HL-60 (cell line): ENCODE measurements around the gene AOPEP.
"Not testable (repeated sequence)": the region's sequence is repeated elsewhere in the genome, so short reads cannot be mapped to it uniquely, and the experiment has no call there.

Experiments
- DNase-seq, 2 experiments: peaks; one replicate each; pipeline ENCODE4 v3.0.0-alpha.2; 2010 to 2020; ENCODE audit warnings: low read depth in 1 of 2, low spot score in 1 of 2
- H3K27ac ChIP-seq: fragments of 250-450 bp; sonication (Bioruptor Pico); replicated peaks from 2 replicates; pipeline ENCODE4 v1.5.1; 2020; ENCODE audit warnings: mild to moderate bottlenecking, moderate library complexity
- H3K27me3 ChIP-seq: fragments of 250-450 bp; sonication (Bioruptor Pico); 2 replicates; pipeline ENCODE4 v1.5.1; 2021; ENCODE audit warnings: mild to moderate bottlenecking, moderate library complexity; ENCODE audit not compliant: insufficient read depth, poor library complexity, severe bottlenecking
- H3K4me3 ChIP-seq: replicated peaks from 2 replicates; pipeline ENCODE4 v1.5.1; 2011; ENCODE audit warnings: mild to moderate bottlenecking, control low read depth, low read length; ENCODE audit not compliant: insufficient read depth
- GABPA ChIP-seq: IDR thresholded peaks from 2 replicates; pipeline ENCODE4 v1.6.1; 2012; ENCODE audit warnings: low read depth
- POLR2AphosphoS5 ChIP-seq: IDR thresholded peaks from 2 replicates; pipeline ENCODE4 v1.6.1; 2012; ENCODE audit warnings: low read depth
- REST ChIP-seq: IDR thresholded peaks from 2 replicates; pipeline ENCODE4 v1.6.1; 2012; ENCODE audit warnings: low read depth; ENCODE audit not compliant: insufficient replicate concordance
- SPI1 ChIP-seq: IDR thresholded peaks from 2 replicates; pipeline ENCODE4 v1.6.1; 2012; ENCODE audit warnings: low read depth, mild to moderate bottlenecking, borderline replicate concordance
- TF ChIP-seq, protein P1 (sequence below): IDR thresholded peaks from one replicate; pipeline ENCODE4 v1.5.1; 2011; ENCODE audit warnings: low read length, control low read depth, inconsistent platforms; ENCODE audit not compliant: insufficient read depth

The AOPEP gene

DNA sequence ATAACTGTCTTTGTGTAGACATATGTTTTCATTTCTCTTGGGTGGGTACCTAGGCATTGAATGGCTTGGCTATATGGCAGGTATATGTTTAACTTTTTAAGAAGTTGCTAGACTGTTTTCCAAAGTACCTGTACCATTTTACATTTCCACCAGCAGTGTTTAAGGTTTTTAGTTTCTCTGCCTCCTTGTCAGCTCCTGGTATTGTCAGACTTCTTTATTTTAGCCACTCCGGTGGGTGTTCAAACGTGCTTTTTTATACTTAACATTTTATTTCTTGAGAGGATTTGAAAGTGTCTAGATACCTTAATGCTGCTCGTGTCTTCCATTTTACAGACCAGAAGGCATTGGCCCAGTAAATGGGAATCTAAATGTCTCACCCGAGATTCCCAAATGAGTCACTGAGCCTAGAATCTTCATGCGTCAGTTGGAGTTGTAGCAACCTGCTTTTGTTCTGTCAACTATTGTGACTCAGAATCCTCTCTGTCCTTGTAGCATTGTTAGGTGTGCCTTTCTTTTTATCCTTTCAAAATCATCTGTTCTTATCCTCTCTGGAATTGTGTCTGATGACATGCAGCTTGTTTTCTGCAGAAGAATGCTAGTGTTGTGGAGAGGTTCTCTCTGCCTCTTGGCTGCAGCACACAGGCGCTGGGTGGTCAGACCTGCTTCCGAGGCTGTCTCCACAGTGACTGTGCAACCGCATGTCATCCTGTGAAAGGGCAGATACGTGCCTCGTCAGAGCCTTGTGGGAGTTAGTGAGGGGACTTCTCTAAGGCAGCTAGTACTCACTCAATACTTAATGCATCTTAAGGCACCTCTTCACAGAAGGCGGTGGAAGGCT lies 291.8 kb downstream of the AOPEP start:
- no peak for DNase-seq
- Histone ChIP-seq H3K27ac (no peak overlapping the region), H3K27me3 (no peaks in the 10 kb centered on the region), H3K4me3 (no peak overlapping the region)
- TF ChIP-seq POLR2AphosphoS5 = no peak
- TF ChIP-seq REST = no peak
- TF ChIP-seq, protein P1, sequence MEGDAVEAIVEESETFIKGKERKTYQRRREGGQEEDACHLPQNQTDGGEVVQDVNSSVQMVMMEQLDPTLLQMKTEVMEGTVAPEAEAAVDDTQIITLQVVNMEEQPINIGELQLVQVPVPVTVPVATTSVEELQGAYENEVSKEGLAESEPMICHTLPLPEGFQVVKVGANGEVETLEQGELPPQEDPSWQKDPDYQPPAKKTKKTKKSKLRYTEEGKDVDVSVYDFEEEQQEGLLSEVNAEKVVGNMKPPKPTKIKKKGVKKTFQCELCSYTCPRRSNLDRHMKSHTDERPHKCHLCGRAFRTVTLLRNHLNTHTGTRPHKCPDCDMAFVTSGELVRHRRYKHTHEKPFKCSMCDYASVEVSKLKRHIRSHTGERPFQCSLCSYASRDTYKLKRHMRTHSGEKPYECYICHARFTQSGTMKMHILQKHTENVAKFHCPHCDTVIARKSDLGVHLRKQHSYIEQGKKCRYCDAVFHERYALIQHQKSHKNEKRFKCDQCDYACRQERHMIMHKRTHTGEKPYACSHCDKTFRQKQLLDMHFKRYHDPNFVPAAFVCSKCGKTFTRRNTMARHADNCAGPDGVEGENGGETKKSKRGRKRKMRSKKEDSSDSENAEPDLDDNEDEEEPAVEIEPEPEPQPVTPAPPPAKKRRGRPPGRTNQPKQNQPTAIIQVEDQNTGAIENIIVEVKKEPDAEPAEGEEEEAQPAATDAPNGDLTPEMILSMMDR = no peak
- TF ChIP-seq GABPA = no peak
- TF ChIP-seq SPI1 = no peak

- H3K27me3 ChIP-seq, H3K27ac ChIP-seq, DNase-seq, H3K4me3 ChIP-seq: not testable (repeated sequence)
Measured at GRCh38 chr9:95020644-95021043, 294.1 kb downstream of the AOPEP start.

GRCh38 chr9:95021166-95021886 lies 294.8 kb downstream of the AOPEP start:
- Histone ChIP-seq H3K27ac (no peak overlapping the region), H3K27me3 (no peaks in the 10 kb centered on the region), H3K4me3 (no peak overlapping the region)
- DNase-seq = no peak
- TF ChIP-seq GABPA (no peak), SPI1 (no peak), POLR2AphosphoS5 (no peak), REST (no peak)
- TF ChIP-seq, protein P1 = no peak

DNA sequence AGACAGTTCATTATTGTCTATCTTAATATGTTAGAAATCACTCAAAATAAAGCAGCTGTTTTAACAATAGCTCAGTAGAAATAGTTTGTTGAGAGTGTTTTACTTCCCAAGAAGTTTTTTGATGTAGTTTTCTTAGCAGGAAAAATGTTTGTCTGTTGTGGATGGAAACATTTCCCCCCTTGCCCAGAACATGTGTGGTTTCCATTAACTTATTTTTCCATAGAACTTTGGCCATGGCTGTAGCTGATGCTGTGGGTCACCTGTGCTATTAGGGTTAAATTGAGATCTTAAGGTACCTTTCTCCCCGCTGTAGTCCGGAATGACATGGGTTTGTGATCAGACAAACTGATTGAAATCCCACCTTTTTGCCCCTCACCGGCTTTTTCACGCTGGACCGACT lies 296.2 kb downstream of the AOPEP start:
- H3K27ac ChIP-seq = no peak overlapping the region
- DNase-seq = no peak
- no peak overlapping the region for H3K4me3 ChIP-seq
- TF ChIP-seq POLR2AphosphoS5 (no peak), SPI1 (no peak), REST (no peak), GABPA (no peak)
- TF ChIP-seq, protein P1 = no peak
- H3K27me3 ChIP-seq = no peaks in the 10 kb centered on the region
